Naive thymus-derived CD4-positive, alpha-beta T cell (primary cell): ENCODE measurements around the gene SELENOO. TPM values are rescaled to one million over a fixed set of nuclear protein-coding genes. Genes with fewer than 3 reads are reported as not detected.

Experiments
- ATAC-seq: fragments of 150-1000 bp; cut with Tn5 transposase; 2 replicates; pipeline ENCODE4 v1.10.0; 2021; ENCODE audit warnings: mild to moderate bottlenecking, moderate library complexity
- CTCF ChIA-PET: fragments of 350-600 bp; sonication (Branson Sonifier 250); formaldehyde crosslinking; loops from one replicate; lab custom pipeline; 2021; ENCODE audit warnings: antibody characterized with exemption; lab: Charles Lee
- POLR2A ChIA-PET: fragments of 350-600 bp; sonication (Branson Sonifier 250); formaldehyde crosslinking; loops from one replicate; lab custom pipeline; 2021; ENCODE audit warnings: antibody characterized with exemption, inconsistent platforms; lab: Charles Lee
- DNase-seq, 9 donors: peaks; one replicate each; pipeline versions ENCODE4 v3.0.0 to v3.0.0-alpha.2; 2020 to 2022; ENCODE audit warnings: mixed read lengths in 1 of 9
- H3K27ac ChIP-seq: one replicate; pipeline ENCODE4 v1.7.0; 2013; ENCODE audit warnings: mild to moderate bottlenecking, low read depth, low read length, moderate library complexity
- H3K27me3 ChIP-seq, 2 donors: one replicate each; pipeline ENCODE4 v1.7.0; 2013; ENCODE audit warnings: low read length in 2 of 2, mild to moderate bottlenecking in 2 of 2, moderate library complexity in 2 of 2; ENCODE audit not compliant: control insufficient read depth in 2 of 2, insufficient read depth in 2 of 2
- H3K36me3 ChIP-seq, 3 experiments: 1 replicate in 2 of 3; 2 replicates in 1 of 3; pipeline ENCODE4 v1.7.0; 2013; ENCODE audit warnings: low read length in 3 of 3, mild to moderate bottlenecking in 3 of 3, moderate library complexity in 1 of 3; ENCODE audit not compliant: insufficient read depth in 3 of 3, control insufficient read depth in 2 of 3
- H3K4me1 ChIP-seq, 2 donors: one replicate each; pipeline ENCODE4 v1.7.0; 2013; ENCODE audit warnings: low read length in 2 of 2, mild to moderate bottlenecking in 2 of 2, moderate library complexity in 1 of 2; ENCODE audit not compliant: control insufficient read depth in 2 of 2, insufficient read depth in 2 of 2
- H3K4me3 ChIP-seq: 2 replicates; pipeline ENCODE4 v1.7.0; 2013; ENCODE audit warnings: mild to moderate bottlenecking, low read length
- H3K9me3 ChIP-seq, 3 experiments: 1 replicate in 2 of 3; 2 replicates in 1 of 3; pipeline ENCODE4 v1.7.0; 2013; ENCODE audit warnings: low read length in 3 of 3; ENCODE audit not compliant: control insufficient read depth in 2 of 3
- H3K27ac Mint-ChIP-seq, 9 donors: one replicate each; pipeline ENCODE4 v1.8.0; 2020 to 2022; ENCODE audit warnings: mixed read lengths in 9 of 9, mild to moderate bottlenecking in 8 of 9, moderate library complexity in 5 of 9, inconsistent platforms in 2 of 9
- H3K27me3 Mint-ChIP-seq, 5 donors: one replicate each; pipeline ENCODE4 v1.8.0; 2021 to 2022; ENCODE audit warnings: mixed read lengths in 5 of 5, mild to moderate bottlenecking in 1 of 5
- H3K36me3 Mint-ChIP-seq, 5 donors: one replicate each; pipeline ENCODE4 v1.8.0; 2020 to 2022; ENCODE audit warnings: mixed read lengths in 5 of 5, mild to moderate bottlenecking in 3 of 5, inconsistent platforms in 1 of 5
- H3K4me1 Mint-ChIP-seq, 7 donors: one replicate each; pipeline ENCODE4 v1.8.0; 2020 to 2022; ENCODE audit warnings: mixed read lengths in 7 of 7, mild to moderate bottlenecking in 3 of 7, inconsistent platforms in 1 of 7
- H3K4me3 Mint-ChIP-seq, 10 donors: one replicate each; pipeline ENCODE4 v1.8.0; 2020 to 2022; ENCODE audit warnings: mild to moderate bottlenecking in 10 of 10, mixed read lengths in 10 of 10, moderate library complexity in 6 of 10, inconsistent platforms in 2 of 10
- H3K9me3 Mint-ChIP-seq, 11 donors: one replicate each; pipeline ENCODE4 v1.8.0; 2020 to 2022; ENCODE audit warnings: mixed read lengths in 11 of 11, mild to moderate bottlenecking in 4 of 11, inconsistent platforms in 1 of 11, moderate library complexity in 1 of 11
- intact Hi-C, 2 donors: fragments of 100-400 bp; cut with micrococcal nuclease; formaldehyde crosslinking; loops; one replicate each; pipeline ENCODE4 v1.15.1; 2023
- polyA plus RNA-seq, 2 donors: library from polyadenylated mRNA; unstranded; fragments of 300-500 nt; fragmentation: Illumina TruSeq; gene quantifications; one replicate each; pipeline ENCODE4 v1.2.3, GENCODE V29; 2021
- total RNA-seq, 6 experiments: library from RNA in 5 of 6; stranded (reverse) in 5 of 6; gene quantifications; 1 replicate in 5 of 6; 2 replicates in 1 of 6; pipeline ENCODE4 v1.2.3 and lab custom pipeline; 2021 to 2026

The SELENOO gene
- total and polyA plus RNA-seq, 7 experiments from 2014 or later, result 3.4 to 36.6 (median 30.6) TPM

- no peak for DNase-seq
- peaks cover 20 to 39% (median 26%) of the 10 kb centered on the region in 7 donors for H3K4me1 Mint-ChIP-seq
- ATAC-seq, result peak; percentile 31
- peak overlapping the region in 1 of 9 donors; percentile 43 for H3K27ac Mint-ChIP-seq
- peaks cover 0 to 51% (median 5%) of the 10 kb centered on the region in 3 experiments for H3K36me3 ChIP-seq
- H3K9me3 ChIP-seq, result no peaks in the 10 kb centered on the region
- intact Hi-C loops, result loop anchor here in 1 of 2 donors (5.0 kb wide), 2 partner anchors 280 to 440 kb away; no protein-coding TSS in a partner anchor
- H3K4me3 Mint-ChIP-seq, result no peak overlapping the region
- ChIA-PET POLR2A (interaction anchor here (2.5 kb wide), 1 partner anchor 16 kb away, joined by 10 read pairs; no protein-coding TSS in a partner anchor), CTCF (interaction anchor here (0.8 to 2.0 kb wide), 3 partner anchors 43 to 59 kb away, joined by 3 to 13 read pairs (median 4); no protein-coding TSS in a partner anchor)
- H3K36me3 Mint-ChIP-seq, result peaks cover 5 to 24% (median 14%) of the 10 kb centered on the region in 5 donors
- no peaks in the 10 kb centered on the region for H3K27me3 ChIP-seq
- H3K9me3 Mint-ChIP-seq, result no peaks in the 10 kb centered on the region
- H3K27ac ChIP-seq, result no peak overlapping the region
- H3K27me3 Mint-ChIP-seq, result no peaks in the 10 kb centered on the region
- H3K4me3 ChIP-seq, result no peak overlapping the region
- H3K4me1 ChIP-seq, result peaks cover 0 to 2% of the 10 kb centered on the region in 2 donors
These were observed 6.8 kb downstream of the SELENOO start for GRCh38 chr22:50207383-50208140.

GRCh38 chr22:50208430-50208938 is 7.7 kb downstream of the SELENOO start:
- no peaks in the 10 kb centered on the region for H3K27me3 ChIP-seq
- H3K4me1 ChIP-seq, result no peaks in the 10 kb centered on the region
- no peaks in the 10 kb centered on the region for H3K27me3 Mint-ChIP-seq
- ATAC-seq (no peak), DNase-seq (no peak)
- H3K9me3 Mint-ChIP-seq, result no peaks in the 10 kb centered on the region
- no peaks in the 10 kb centered on the region for H3K9me3 ChIP-seq
- peaks cover 0 to 57% (median 5%) of the 10 kb centered on the region in 3 experiments for H3K36me3 ChIP-seq
- H3K4me3 ChIP-seq, result no peak overlapping the region
- no peak overlapping the region for H3K27ac ChIP-seq
- H3K27ac Mint-ChIP-seq, result no peak overlapping the region
- H3K36me3 Mint-ChIP-seq, result peaks cover 5 to 24% (median 18%) of the 10 kb centered on the region in 5 donors
- CTCF ChIA-PET, result interaction anchor here (0.6 to 2.0 kb wide), 5 partner anchors 18 to 59 kb away, joined by 3 to 13 read pairs (median 3); no protein-coding TSS in a partner anchor
- intact Hi-C loops, result loop anchor here in 1 of 2 donors (5.0 kb wide), 2 partner anchors 281 to 441 kb away; no protein-coding TSS in a partner anchor
- no peak overlapping the region for H3K4me3 Mint-ChIP-seq
- POLR2A ChIA-PET, result interaction anchor here (2.5 kb wide), 1 partner anchor 17 kb away, joined by 10 read pairs; no protein-coding TSS in a partner anchor
- H3K4me1 Mint-ChIP-seq, result peaks cover 18 to 40% (median 33%) of the 10 kb centered on the region in 7 donors

- DNase-seq (no peak), ATAC-seq (peak; percentile 24)
- no peaks in the 10 kb centered on the region for H3K9me3 Mint-ChIP-seq
- POLR2A ChIA-PET, result no interaction called here
- no peaks in the 10 kb centered on the region for H3K27me3 Mint-ChIP-seq
- H3K4me1 ChIP-seq, result no peaks in the 10 kb centered on the region
- H3K4me3 ChIP-seq, result no peak overlapping the region
- no peaks in the 10 kb centered on the region for H3K27me3 ChIP-seq
- H3K4me3 Mint-ChIP-seq, result no peak overlapping the region
- CTCF ChIA-PET, result interaction anchor here (1.4 to 2.0 kb wide), 3 partner anchors 19 to 60 kb away, joined by 3 to 13 read pairs (median 4); no protein-coding TSS in a partner anchor
- no peak overlapping the region for H3K27ac ChIP-seq
- peaks cover 0 to 57% (median 5%) of the 10 kb centered on the region in 3 experiments for H3K36me3 ChIP-seq
- intact Hi-C loops, result loop anchor here (1.0 to 5.0 kb wide), 5 partner anchors 8 to 442 kb away; partner anchors contain the start of gene SELENOO (in 1 of the 2)
- no peaks in the 10 kb centered on the region for H3K9me3 ChIP-seq
- H3K27ac Mint-ChIP-seq, result peak overlapping the region in 7 of 9 donors; percentile 70 to 96 (median 83)
- H3K4me1 Mint-ChIP-seq, result peaks cover 14 to 39% (median 33%) of the 10 kb centered on the region in 7 donors
- H3K36me3 Mint-ChIP-seq, result peaks cover 5 to 28% (median 19%) of the 10 kb centered on the region in 5 donors
These were observed 8.4 kb downstream of the SELENOO start for GRCh38 chr22:50208939-50209892.

- Mint-ChIP-seq H3K9me3 (no peaks in the 10 kb centered on the region), H3K27ac (peak overlapping the region in 8 of 9 donors; percentile 58 to 96 (median 82)), H3K27me3 (no peaks in the 10 kb centered on the region), H3K4me1 (peaks cover 12 to 39% (median 32%) of the 10 kb centered on the region in 7 donors), H3K4me3 (peak overlapping the region in 1 of 10 donors; percentile 25), H3K36me3 (peaks cover 5 to 32% (median 18%) of the 10 kb centered on the region in 5 donors)
- intact Hi-C loops, result loop anchor here (1.0 to 5.0 kb wide), 5 partner anchors 9 to 443 kb away; partner anchors contain the start of gene SELENOO (in 1 of the 2)
- DNase-seq (peak; percentile 50 to 78 (median 68)), ATAC-seq (peak; percentile 83)
- ChIA-PET CTCF (interaction anchor here (1.0 kb wide), 1 partner anchor 13 kb away, joined by 4 read pairs; no protein-coding TSS in a partner anchor), POLR2A (no interaction called here)
- Histone ChIP-seq H3K9me3 (no peaks in the 10 kb centered on the region), H3K4me3 (no peak overlapping the region), H3K4me1 (no peaks in the 10 kb centered on the region), H3K36me3 (peaks cover 0 to 61% (median 7%) of the 10 kb centered on the region in 3 experiments), H3K27ac (no peak overlapping the region), H3K27me3 (no peaks in the 10 kb centered on the region)
These were observed 9.1 kb downstream of the SELENOO start for GRCh38 chr22:50209893-50210292.

GRCh38 chr22:50210378-50211139 is 9.7 kb downstream of the SELENOO start:
- peaks cover 0 to 67% (median 9%) of the 10 kb centered on the region in 3 experiments for H3K36me3 ChIP-seq
- Mint-ChIP-seq H3K4me1 (peaks cover 7 to 36% (median 29%) of the 10 kb centered on the region in 7 donors), H3K27me3 (no peaks in the 10 kb centered on the region), H3K27ac (peak overlapping the region in 2 of 9 donors; percentile 38 to 82), H3K4me3 (peak overlapping the region in 1 of 10 donors; percentile 25), H3K9me3 (no peaks in the 10 kb centered on the region), H3K36me3 (peaks cover 5 to 34% (median 18%) of the 10 kb centered on the region in 5 donors)
- ATAC-seq (no peak), DNase-seq (no peak)
- CTCF ChIA-PET, result interaction anchor here (0.6 to 1.4 kb wide), 8 partner anchors 12 to 119 kb away, joined by 3 to 9 read pairs (median 4); no protein-coding TSS in a partner anchor
- POLR2A ChIA-PET, result interaction anchor here (0.6 to 1.1 kb wide), 2 partner anchors 11 to 342 kb away, joined by 3 to 7 read pairs; no protein-coding TSS in a partner anchor
- no peaks in the 10 kb centered on the region for H3K9me3 ChIP-seq
- H3K27me3 ChIP-seq, result no peaks in the 10 kb centered on the region
- intact Hi-C loops, result no loop called here
- no peaks in the 10 kb centered on the region for H3K4me1 ChIP-seq
- H3K4me3 ChIP-seq, result no peak overlapping the region
- no peak overlapping the region for H3K27ac ChIP-seq
